WTC11 (cell line): ENCODE results near the gene RPA3. TPM values are rescaled to one million over a fixed set of nuclear protein-coding genes. Genes with fewer than 3 reads are reported as not detected.

Source experiments
- ATAC-seq: fragments of 200-7000 bp; cut with Tn5 transposase; 2 replicates; pipeline ENCODE4 v1.10.0; 2021; ENCODE audit warnings: mild to moderate bottlenecking, moderate library complexity
- CTCF ChIA-PET: fragments of 300-600 bp; sonication (Branson Sonifier 250); formaldehyde crosslinking; loops from one replicate; lab custom pipeline; 2021; ENCODE audit warnings: antibody characterized with exemption; lab: Charles Lee
- POLR2A ChIA-PET: fragments of 350-600 bp; sonication (Branson Sonifier 250); formaldehyde crosslinking; loops from one replicate; lab custom pipeline; 2021; ENCODE audit warnings: antibody characterized with exemption; lab: Charles Lee
- DNase-seq: peaks from one replicate; pipeline ENCODE4 v3.0.0; 2021; ENCODE audit warnings: low spot score
- H3K27ac Mint-ChIP-seq: 2 replicates; pipeline ENCODE4 v1.8.0; 2021; ENCODE audit warnings: mixed read lengths
- H3K27me3 Mint-ChIP-seq: 2 replicates; pipeline ENCODE4 v1.8.0; 2021; ENCODE audit warnings: low read depth, mild to moderate bottlenecking, moderate library complexity, mixed read lengths
- H3K36me3 Mint-ChIP-seq: 2 replicates; pipeline ENCODE4 v1.8.0; 2021; ENCODE audit warnings: mixed read lengths
- H3K4me1 Mint-ChIP-seq: 2 replicates; pipeline ENCODE4 v1.8.0; 2022; ENCODE audit warnings: mixed read lengths
- H3K4me3 Mint-ChIP-seq: 2 replicates; pipeline ENCODE4 v1.8.0; 2021; ENCODE audit warnings: mild to moderate bottlenecking, moderate library complexity, mixed read lengths
- H3K9me3 Mint-ChIP-seq: 2 replicates; pipeline ENCODE4 v1.8.0; 2021; ENCODE audit warnings: mixed read lengths
- AR ChIP-seq: fragments of 250-450 bp; sonication (Bioruptor Pico); IDR thresholded peaks from 2 replicates; pipeline ENCODE4 v1.9.0; 2021; ENCODE audit warnings: mild to moderate bottlenecking
- ATF3 ChIP-seq: sonication (generic); formaldehyde crosslinking; conservative IDR thresholded peaks from 2 replicates; pipeline ENCODE4 v1.8.1; 2022; ENCODE audit warnings: mild to moderate bottlenecking, missing genetic modification reagents
- ATF6 ChIP-seq: sonication (generic); formaldehyde crosslinking; IDR thresholded peaks from 2 replicates; pipeline ENCODE4 v1.8.1; 2023; ENCODE audit warnings: mild to moderate bottlenecking, missing genetic modification reagents
- GABPB1 ChIP-seq: sonication (generic); formaldehyde crosslinking; IDR thresholded peaks from 2 replicates; pipeline ENCODE4 v1.8.1; 2023; ENCODE audit warnings: mild to moderate bottlenecking, missing genetic modification reagents
- HMGXB4 ChIP-seq: sonication (generic); formaldehyde crosslinking; IDR thresholded peaks from 2 replicates; pipeline ENCODE4 v1.8.1; 2023; ENCODE audit warnings: mild to moderate bottlenecking, moderate library complexity, missing genetic modification reagents
- IRF1 ChIP-seq: sonication (generic); formaldehyde crosslinking; IDR thresholded peaks from 2 replicates; pipeline ENCODE4 v1.8.0; 2023; ENCODE audit warnings: missing genetic modification reagents
- IRF2 ChIP-seq: sonication (generic); formaldehyde crosslinking; IDR thresholded peaks from 2 replicates; pipeline ENCODE4 v1.8.0; 2022; ENCODE audit warnings: low read depth, missing genetic modification reagents, borderline replicate concordance
- MAX ChIP-seq: sonication (generic); formaldehyde crosslinking; IDR thresholded peaks from 2 replicates; pipeline ENCODE4 v1.8.0; 2022; ENCODE audit warnings: mild to moderate bottlenecking, missing genetic modification reagents
- OVOL2 ChIP-seq: fragments of 250-450 bp; sonication (Bioruptor Pico); IDR thresholded peaks from 2 replicates; pipeline ENCODE4 v1.9.0; 2021; ENCODE audit warnings: mild to moderate bottlenecking, borderline replicate concordance
- RELA ChIP-seq: sonication (generic); formaldehyde crosslinking; IDR thresholded peaks from 2 replicates; pipeline ENCODE4 v1.8.1; 2022; ENCODE audit warnings: missing genetic modification reagents, mild to moderate bottlenecking, borderline replicate concordance
- RORB ChIP-seq: fragments of 250-450 bp; sonication (Bioruptor Pico); IDR thresholded peaks from 2 replicates; pipeline ENCODE4 v1.9.0; 2021; ENCODE audit warnings: mild to moderate bottlenecking
- TCF7 ChIP-seq: sonication (generic); formaldehyde crosslinking; IDR thresholded peaks from 2 replicates; pipeline ENCODE4 v1.8.0; 2022; ENCODE audit warnings: mild to moderate bottlenecking, low read depth, missing genetic modification reagents, moderate library complexity
- TEAD4 ChIP-seq: sonication (generic); formaldehyde crosslinking; IDR thresholded peaks from 2 replicates; pipeline ENCODE4 v1.8.0; 2022; ENCODE audit warnings: mild to moderate bottlenecking, missing genetic modification reagents
- ZNF138 ChIP-seq: sonication (generic); formaldehyde crosslinking; conservative IDR thresholded peaks from 2 replicates; pipeline ENCODE4 v1.8.1; 2022; ENCODE audit warnings: mild to moderate bottlenecking, moderate library complexity, missing genetic modification reagents
- ZNF317 ChIP-seq: sonication (generic); formaldehyde crosslinking; IDR thresholded peaks from 2 replicates; pipeline ENCODE4 v1.8.1; 2023; ENCODE audit warnings: low read depth, mild to moderate bottlenecking, moderate library complexity, missing genetic modification reagents, borderline replicate concordance
- ZNF425 ChIP-seq: fragments of 250-450 bp; sonication (Bioruptor Pico); conservative IDR thresholded peaks from 2 replicates; pipeline ENCODE4 v1.9.0; 2021; ENCODE audit warnings: mild to moderate bottlenecking
- total RNA-seq: library from RNA; stranded (reverse); gene quantifications from 3 replicates; pipeline ENCODE4 v1.2.3, GENCODE V29; 2021

RPA3 gene
- total RNA-seq, 1 experiment from 2014 or later = 97.8 TPM

- no peak; the same call in 1 of the 2 replicates for ATAC-seq
- H3K27ac Mint-ChIP-seq = peak overlapping the region; percentile 64
- POLR2A ChIA-PET = no interaction called here
- H3K9me3 Mint-ChIP-seq = peaks cover 3% of the 10 kb centered on the region
- peaks cover 21% of the 10 kb centered on the region for H3K4me1 Mint-ChIP-seq
- H3K36me3 Mint-ChIP-seq = peaks cover 2% of the 10 kb centered on the region
- DNase-seq = no peak
- no peak overlapping the region for H3K4me3 Mint-ChIP-seq
- H3K27me3 Mint-ChIP-seq = no peaks in the 10 kb centered on the region; the same call in 1 of the 2 replicates
- TF ChIP-seq IRF1 (CRISPR knock-in tag) = no peak
- TF ChIP-seq TEAD4 (CRISPR knock-in tag) = no peak
- TF ChIP-seq RORB (CRISPR knock-in tag) = no peak
- TF ChIP-seq ATF6 (CRISPR knock-in tag) = no peak
- TF ChIP-seq ZNF317 = no peak
- TF ChIP-seq IRF2 (CRISPR knock-in tag) = no peak
- no peak for TF ChIP-seq HMGXB4 (CRISPR knock-in tag)
- TF ChIP-seq ZNF138 (CRISPR knock-in tag) = no peak
- TF ChIP-seq OVOL2 (CRISPR knock-in tag) = no peak
- TF ChIP-seq ZNF425 (CRISPR knock-in tag) = no peak
- TF ChIP-seq RELA (CRISPR knock-in tag) = no peak
- TF ChIP-seq MAX = no peak
- TF ChIP-seq AR (CRISPR knock-in tag) = no peak
- CTCF ChIA-PET = no interaction called here
Measured at GRCh38 chr7:7682861-7683260, 35.5 kb downstream of the RPA3 start.

- ChIA-PET CTCF (interaction anchor here (0.9 to 2.5 kb wide), 20 partner anchors 9 to 614 kb away, joined by 3 to 21 read pairs (median 5); no protein-coding TSS in a partner anchor), POLR2A (no interaction called here)
- peaks cover 7% of the 10 kb centered on the region for H3K9me3 Mint-ChIP-seq
- no peaks in the 10 kb centered on the region; the same call in 1 of the 2 replicates for H3K27me3 Mint-ChIP-seq
- DNase-seq = no peak
- no peak for ATAC-seq
- H3K36me3 Mint-ChIP-seq = peaks cover 6% of the 10 kb centered on the region
- peaks cover 21% of the 10 kb centered on the region for H3K4me1 Mint-ChIP-seq
- H3K4me3 Mint-ChIP-seq = no peak overlapping the region
- TF ChIP-seq GABPB1 (no peak), ATF3 (CRISPR knock-in tag) (no peak), TCF7 (CRISPR knock-in tag) (no peak)
- no peak overlapping the region for H3K27ac Mint-ChIP-seq
Measured at GRCh38 chr7:7681936-7682329, 36.5 kb downstream of the RPA3 start.
